SHP77 (cell line): ENCODE measurements around the gene ROCK2.

Source experiments
- DNase-seq, 2 experiments: peaks; one replicate each; lab custom pipeline; 2025; lab: John Stamatoyannopoulos, UW

Gene ROCK2

DNA sequence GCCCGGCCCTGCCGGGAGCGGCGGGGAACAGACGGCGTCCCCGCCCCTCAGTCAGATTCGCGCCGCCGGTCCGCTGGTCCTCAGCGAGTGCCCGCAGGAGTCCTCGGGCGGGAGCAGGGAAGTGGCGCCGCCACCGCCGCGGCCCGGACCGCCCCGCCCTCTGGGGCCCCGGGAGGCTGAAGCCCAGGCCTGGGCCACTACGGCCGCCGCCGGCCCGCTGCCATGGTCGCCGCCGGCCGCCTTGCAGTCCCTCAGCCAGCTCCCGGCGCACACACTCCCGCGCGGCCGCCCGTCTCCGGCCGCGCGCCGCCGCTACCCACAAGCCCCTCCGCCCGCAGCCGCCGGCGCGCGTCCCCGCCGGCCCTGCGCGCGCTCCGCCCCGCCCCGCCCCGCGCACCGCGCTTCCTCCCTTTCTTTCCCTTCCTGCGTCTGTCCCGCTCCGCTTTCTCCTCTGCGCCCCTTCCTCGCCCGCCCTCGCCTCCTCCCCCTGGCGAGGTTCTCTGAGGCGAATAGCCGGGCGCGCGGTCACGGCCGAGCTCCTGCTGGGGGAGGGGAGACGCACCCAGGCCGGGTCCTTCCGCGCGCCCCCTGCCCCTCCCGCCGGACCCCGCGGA is at the start of gene ROCK2:
ROCK2 (minus strand) TSS at position 295 of the 614 bp plus-strand sequence. CDS start 500 bp downstream, outside the sequence.
- peak; percentile 82 to 91 for DNase-seq

DNA sequence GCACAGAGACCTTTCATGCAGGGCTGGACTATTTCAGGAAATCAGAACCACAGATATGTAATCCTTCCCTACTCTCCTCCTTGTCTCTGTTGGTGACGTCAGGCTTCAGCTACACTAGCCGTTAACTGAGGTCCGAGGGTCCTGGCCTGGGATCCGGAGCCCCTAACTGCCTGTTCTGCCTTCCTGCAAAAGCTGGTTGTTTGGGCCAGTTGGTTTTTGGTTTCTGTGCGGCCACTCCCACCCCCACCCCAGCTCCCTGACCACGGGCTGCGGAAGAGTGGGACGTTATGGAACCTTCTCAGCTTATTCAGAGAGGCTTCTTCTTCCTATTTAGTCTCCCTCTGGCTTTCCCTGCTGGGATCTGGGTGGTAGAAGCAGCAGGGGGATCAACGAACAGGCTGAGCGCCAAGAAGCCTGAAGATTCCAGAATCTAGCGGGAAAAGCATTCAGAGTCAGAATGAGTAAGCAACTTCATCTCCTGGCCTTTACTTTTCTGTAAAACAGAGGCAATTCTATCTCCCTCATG is 49.3 kb upstream of the ROCK2 start:
- DNase-seq, result no peak

DNA sequence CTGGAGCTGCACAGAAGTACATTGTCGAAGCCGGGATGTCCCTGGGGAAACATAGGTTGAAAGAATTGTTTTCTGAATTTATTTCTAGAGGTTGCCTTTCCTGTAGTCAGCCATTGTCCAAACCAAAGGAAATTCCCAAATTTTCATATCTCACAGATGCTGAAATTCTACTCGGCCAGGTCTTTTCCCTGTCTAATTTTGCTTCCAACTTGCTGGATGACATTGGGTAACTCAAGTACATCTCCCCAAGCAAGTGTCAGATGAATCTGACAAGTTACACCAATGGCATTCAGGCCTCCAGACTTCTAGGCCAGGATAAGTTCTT is 47.5 kb upstream of the ROCK2 start:
- DNase-seq, result no peak

DNA sequence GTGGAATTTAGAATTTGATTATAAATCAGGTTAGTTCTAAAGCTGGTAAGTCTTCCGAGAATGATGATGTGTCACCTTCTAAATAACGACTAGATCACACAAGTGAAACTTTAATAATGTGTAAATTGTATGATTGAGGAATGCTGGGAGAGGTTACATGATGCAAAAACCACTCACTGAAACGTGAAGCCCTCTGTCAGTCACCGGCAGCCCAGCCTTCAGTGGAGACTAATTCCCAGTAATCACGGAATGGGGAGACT is 45.9 kb upstream of the ROCK2 start:
- DNase-seq, result no peak

DNA sequence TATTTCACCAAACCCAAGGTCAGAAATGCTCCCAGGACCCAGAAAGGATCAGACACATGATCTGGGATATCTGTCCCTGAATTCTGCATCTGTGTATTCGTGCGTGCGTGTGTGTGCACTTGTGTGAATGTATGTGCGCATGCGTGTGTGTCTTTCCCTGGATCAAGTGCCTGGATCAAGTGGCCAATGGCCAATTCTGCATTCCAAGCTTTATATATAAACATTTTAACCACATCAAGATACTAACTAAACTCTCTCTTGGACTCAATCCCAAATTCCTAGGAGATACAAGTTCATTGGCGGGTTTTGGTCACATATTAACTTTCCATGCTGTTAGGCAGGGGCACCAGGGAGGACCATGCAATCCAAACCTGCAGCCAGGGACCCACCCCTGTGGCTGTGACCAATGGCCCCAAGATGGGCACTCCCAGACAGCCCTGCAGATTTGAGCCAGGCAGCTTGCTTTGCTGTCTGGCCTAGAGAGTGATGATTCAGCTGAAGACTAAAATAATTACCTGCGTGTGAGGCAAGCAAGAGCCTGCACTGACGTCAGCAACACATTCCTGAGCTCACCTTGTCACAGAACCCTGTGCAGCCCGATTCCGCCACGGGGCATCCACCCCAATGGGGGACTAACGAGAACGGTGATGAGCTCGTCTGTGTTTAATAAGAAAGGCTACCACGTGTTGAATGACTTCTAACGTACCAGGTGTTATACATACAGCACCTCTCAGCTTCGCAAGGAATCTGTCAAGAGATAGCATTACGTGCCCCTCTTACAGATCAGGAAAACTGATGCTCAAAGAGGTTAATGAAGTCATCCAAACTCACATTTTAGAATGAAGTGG is 45.3 kb upstream of the ROCK2 start:
- no peak for DNase-seq

DNA sequence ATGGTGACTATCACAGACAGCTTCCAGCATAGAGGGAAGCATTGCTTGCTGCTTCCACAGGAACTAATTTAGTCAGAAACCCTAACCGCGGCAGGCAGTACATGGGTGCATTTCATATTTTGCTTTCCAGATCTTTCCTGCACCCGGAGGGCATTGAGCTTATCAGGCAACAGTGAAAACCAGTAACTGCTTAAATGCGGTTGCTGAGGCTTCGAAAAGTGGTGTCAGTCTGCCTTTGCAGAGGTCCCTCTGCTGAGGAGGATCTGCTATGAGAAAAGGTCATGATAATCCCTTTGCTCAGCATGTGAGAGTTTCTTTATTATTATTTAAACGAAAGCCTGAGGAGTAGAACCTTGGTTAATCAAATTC is 44.6 kb upstream of the ROCK2 start:
- no peak for DNase-seq

DNA sequence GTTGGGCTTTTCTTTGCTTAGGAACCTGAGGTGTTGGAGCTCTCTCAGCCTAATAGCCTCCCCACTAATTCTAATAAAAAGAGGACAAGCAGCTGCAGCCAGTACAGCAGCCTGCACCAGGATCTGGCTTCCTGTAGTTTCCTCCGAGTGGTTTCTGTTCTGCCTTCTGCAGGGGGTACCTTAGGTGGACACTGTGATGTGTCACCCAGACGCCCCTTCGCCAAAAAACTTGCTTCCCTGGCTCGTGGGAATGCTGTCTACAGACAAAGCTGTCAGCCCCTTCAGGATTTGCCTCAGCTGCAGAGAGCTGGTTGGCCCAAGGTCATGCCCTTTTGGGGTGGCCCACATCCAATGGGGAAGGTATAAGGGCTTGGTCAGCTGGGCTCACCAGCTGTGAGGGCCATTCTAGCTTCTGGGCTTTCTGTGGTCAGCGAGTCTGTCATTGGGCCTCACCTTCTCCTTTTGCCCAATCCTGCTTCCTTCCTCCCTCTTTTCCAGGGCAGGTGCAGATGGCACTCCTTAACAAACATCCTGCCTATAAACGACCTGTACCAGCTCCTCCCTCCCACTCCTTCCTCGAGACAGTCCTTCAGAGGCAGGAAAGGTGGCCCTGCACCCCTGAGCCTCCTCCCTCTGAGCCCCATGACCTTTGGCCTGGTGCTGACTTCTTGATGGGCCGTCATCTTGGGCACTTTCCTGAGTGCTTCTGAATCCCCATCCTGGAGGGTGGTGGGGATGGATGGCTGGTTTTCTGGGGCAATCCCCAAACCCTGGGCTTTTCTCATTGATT is 44.0 kb upstream of the ROCK2 start:
- DNase-seq, result no peak

DNA sequence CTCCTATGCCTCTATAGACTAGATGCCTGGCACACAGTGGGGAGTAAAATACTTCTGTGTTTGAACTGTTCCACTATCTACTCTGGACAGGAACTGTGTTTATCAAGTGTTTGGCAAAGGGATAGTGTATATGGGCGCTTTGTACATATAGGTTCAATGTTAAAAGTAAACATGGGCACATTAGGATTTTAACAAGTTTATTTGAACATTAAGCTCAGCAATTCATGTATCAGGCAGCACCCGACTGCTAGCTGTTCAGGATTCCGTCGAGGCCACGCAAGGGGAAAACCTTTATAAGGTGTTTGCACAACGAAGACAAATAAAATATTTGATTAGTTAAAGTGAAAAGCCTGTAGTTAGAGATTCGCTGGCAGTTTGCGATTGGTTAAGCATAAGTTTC is 43.4 kb upstream of the ROCK2 start:
- DNase-seq, result no peak

DNA sequence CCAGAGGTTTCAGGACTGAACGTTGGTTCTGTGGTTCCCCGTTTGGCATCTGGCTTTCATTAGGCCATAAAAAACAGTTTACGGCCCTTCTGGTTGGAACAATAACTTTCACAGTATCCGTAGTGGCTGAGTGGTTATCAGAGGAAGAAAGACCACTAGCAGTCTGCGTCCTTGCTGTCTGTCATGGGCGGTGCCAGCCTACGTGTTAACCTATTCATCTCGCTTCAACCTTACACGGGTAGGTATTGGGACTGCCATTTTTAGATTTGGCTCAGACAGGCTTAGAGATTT is 42.6 kb upstream of the ROCK2 start:
- DNase-seq, result no peak

DNA sequence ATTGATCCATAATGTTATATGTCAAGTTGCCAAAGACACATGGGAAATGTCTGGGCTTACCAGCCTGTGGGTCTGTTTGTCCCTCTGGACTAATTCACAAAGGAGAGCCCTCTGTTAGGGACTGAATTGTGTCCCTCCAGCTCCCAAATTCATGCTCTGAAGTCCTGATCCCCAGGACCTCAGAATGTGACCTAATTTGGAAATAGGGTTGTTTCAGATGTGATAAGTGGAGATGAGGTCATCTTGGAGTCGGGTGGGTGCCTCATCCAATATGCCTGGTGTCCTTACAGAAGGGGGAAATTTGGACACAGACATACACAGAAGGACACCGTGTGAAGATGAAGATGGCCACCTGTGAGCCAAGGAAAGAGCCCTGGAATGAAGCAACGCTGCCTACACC is 41.4 kb upstream of the ROCK2 start:
- DNase-seq, result no peak

DNA sequence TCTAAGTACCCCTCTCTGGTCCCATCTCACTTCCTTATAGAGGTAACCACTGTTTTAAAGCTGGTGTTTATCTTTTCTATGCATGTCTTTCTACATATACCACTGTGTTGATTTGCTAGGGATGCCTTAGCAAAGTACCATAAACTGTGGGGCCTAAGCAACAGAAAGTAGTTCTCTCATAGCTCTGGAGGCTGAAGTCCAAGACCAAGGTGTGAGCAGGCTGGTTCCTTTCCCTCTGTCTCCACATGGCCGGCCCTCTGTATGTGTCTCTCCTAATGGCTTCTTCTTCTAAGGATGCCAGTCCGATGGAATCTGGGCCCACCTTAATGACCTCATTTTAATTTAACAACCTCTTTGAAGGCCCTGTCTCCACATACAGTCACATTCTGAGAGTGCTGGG is 40.8 kb upstream of the ROCK2 start:
- no peak for DNase-seq

DNA sequence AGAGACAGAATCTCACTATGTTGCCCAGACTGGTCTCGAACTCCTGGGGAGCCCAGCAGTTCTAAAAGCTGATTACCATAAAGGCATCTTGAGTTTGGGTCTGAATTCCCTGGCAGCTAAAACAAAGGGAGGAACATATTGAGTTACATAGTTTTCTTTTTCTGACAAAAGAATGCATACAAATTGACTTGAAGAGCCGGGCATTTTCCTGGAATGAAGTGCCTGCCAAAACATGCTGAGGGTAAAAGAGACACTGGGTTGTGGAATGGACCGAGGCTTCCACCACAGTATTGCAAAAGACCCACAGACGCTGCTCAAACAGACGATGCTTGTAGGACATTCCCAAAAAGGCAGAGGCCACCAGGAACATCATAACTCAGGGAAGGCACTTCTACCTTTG is 35.1 kb upstream of the ROCK2 start:
- no peak for DNase-seq

DNA sequence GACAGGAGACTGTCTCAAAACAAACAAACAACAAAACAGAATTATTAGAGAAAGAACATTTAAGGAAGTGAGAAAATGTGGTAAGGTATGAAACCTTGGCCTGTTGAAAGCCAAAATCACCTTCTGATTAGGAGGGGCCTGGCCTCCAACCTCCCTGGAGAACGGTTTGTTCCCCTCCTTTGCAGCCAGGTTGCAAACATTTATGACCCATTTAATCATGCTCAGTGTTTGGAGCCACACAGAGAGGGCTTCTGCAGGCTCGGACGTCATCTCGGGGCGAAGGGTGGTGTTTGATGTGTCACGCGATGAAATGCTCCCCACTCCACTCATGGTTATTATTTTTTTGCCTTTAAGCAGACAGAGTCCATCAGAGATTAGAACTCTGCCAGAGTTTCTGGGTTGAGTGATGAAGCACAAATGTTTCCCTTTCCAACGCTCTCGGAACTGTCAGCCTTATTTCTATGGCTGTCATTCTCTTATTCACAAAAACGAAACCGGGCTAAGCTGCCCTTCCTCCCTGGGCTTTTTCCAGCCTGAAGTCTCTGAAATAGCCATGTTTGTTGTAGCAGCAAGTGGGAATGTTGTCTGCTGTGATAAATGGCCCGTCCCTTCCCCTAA is 33.6 kb upstream of the ROCK2 start:
- DNase-seq, result no peak

DNA sequence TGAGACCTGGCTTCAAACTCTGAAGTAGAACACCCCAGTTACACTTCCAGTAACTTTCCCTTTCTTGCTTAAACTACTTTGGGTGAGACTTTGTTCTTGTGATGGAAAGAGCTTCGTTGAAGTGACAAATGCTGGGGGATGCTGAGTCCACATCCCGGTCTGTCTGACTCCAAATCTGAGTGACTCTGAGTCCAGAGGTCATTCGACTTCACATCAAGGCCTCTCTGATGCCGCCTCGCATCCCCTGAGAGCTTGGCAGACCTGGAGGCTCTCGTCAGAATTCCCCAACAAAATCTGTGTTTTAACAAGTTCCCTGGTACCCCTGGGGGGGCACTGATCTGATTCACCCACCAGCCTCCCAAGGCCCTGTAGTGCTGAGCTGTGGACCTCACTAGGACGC is 31.6 kb upstream of the ROCK2 start:
- no peak for DNase-seq

DNA sequence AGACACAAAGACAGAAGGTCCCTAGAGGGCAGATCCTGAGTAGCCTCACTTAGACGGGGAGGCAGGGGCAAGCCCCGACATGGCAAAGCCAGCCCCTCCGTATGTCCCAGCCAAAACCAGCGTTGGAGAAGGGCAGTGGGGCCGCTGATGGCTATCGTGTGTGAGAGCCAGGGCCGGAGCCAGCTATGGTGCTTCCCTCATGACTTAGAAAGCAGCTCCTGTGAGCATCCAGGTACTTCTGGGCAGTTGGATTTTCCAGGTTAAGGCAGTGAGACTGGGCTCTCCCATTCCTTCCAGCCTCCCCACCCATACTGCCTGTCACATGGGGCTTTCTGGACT is 31.2 kb upstream of the ROCK2 start:
- no peak for DNase-seq

DNA sequence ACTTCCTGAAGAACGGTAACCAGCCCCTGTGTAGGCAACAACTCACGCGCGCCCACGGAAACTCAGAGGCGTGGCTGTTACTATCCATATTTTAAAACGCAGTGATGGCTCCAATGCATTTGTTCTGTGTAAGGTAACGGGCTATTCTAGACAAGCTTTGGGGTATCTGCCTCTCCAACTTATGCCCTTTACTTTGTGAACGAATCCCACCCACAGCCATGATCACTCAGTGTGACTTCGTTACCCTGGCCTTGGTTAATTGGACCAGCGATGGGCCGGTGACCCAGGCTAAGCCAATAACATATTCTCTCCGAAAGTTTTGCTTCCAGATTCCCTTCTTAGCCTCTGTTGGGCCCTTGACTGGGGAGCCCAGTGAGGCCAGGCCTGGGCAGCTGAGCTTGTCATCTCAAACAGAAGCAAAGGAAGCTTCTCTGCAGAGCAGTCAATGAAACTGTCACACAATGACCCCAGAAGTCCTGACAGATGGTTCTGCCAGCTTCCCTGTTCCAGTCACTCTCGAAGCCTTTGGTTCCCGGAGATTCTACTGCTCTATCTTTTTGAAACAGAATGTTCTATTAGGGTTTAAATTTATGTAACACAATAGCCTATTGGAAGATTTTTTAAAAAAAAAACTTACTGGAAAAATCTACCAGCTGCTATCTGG is 30.7 kb upstream of the ROCK2 start:
- DNase-seq, result no peak

DNA sequence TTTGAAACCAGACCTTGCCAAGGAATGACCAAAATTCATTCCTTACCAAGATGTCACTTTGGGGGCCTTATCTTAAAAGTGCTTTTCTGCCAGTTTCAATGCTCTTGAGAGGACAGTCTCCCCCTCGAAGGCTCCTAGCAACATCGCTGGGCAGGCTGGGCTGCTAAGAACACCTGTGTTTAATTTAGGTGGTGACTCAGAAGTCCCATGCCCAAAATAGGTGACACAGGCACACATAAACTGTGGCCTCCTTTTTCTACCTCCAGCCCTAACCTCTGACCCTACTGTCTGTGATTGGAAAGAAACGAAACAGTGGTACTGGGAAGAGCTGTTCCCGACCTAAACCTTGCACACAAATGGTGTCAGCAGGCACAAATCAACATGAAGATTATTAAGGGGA is 28.7 kb upstream of the ROCK2 start:
- no peak for DNase-seq

DNA sequence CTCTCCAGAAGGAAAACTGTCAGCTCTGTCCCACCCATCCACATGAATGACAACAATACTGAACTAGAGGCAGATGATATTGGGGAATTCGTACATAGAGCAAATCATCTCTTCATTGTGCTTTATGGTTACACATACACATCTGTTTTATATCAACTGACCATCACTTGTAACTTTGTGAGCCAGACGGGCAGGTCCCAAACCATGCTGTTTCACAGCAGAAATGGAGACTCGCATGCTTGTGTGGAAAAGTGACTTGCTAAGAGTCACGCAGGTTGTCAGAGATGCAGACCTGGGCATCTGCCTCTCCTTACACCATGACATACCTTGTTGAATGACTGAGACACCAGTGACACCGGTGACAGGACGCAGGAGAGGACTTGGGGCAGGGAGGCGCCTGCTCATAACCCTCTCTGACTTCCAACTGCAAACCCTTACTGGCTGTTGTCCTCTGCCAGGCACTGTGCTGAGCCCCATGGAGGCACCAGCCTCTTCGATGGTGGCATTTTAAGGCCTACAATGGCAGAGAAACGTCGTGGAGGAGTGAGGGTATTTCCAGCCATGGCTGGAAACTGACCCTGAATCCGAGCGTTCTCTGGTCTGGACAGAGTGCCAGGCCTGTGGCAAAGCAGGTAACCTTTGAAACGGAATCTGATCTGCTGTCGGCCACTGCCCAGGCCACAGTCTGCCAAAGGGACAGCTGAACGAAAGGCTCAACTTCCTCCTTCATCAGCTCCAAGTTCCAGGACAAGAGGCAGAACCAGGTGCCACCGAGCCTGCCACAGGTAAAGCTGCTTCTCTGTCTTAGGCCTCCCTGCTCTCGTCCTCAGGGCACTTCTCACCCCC is 26.9 kb upstream of the ROCK2 start:
- DNase-seq, result no peak

DNA sequence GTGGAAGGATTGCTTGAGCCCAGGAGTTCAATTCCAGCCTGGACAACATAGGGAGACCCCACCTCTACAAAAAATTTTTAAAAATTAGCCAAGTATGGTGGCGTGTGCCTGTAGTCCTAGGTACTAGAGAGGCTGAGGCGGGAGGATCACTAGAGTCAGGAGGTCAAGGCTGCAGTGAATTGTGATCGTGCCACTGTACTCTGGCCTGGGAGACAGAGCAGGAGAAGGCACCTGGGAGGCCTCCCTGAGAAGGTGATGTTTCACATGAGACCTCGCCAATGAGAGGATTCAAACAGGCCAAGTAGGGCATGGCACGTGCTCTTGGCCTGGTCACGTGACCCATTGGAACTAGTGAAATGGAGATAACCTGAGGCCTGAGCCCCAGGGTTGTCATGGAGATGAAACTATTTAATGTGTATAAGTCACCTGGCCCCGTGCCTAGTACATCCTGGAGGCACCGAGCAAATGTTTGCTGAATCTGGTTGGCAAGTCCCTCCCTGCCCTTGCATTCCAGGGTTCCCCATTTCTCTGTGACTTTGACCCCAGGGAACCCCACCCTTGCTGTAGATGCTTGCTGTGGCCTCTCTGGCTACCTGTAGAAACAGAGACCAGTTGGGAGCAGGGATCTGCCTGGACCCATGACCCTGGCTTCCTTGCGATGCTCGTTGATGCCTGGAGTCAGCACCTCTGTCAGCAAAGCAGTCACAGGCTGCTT is 26.1 kb upstream of the ROCK2 start:
- DNase-seq, result peak; percentile 78 to 84

DNA sequence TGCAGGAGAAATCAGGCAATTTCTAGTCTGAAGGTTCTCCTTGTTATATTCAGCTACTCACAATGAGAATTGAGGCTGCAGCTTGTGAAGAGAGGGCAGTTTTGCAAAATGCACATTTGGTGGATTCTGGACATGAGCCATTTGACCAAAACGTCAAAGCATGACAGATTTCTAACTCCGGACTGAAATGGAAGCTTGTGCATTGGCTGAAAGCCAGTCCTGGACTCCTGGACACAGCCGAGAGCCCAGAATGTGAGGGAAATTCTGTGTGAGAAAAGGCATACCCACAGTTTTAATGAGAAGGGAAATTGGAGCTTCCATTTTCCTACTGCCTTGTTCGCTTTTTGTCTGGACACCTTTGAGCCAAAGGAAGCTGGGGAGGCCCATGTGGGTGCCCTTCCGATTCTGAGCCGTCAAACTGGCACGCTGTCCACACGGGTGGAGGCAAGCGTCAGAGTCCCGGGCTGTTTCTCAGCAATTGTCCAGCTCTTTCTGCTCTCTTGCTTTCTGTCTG is 23.7 kb upstream of the ROCK2 start:
- DNase-seq, result no peak
